CD14-positive monocyte (primary cell): Measurements from ENCODE around the gene TJAP1. TPM values are rescaled to one million over a fixed set of nuclear protein-coding genes. Genes with fewer than 3 reads are reported as not detected.

ENCODE experiments used
- DNase-seq, 3 donors: peaks; one replicate each; pipeline ENCODE4 v3.0.0-alpha.2; 2011 to 2022
- H2AFZ ChIP-seq: 2 replicates; pipeline ENCODE4 v1.6.0; 2012; ENCODE audit warnings: mild to moderate bottlenecking, low read depth, low read length, inconsistent platforms; ENCODE audit not compliant: insufficient read depth, poor library complexity, severe bottlenecking
- H3K27ac ChIP-seq, 2 donors: 1 replicate in 1 of 2; 2 replicates in 1 of 2; pipeline ENCODE4 v1.5.1; 2012 to 2013; ENCODE audit warnings: low read length in 2 of 2, control low read depth in 1 of 2, inconsistent platforms in 1 of 2, low read depth in 1 of 2, mild to moderate bottlenecking in 1 of 2
- H3K27me3 ChIP-seq, 2 donors: one replicate each; pipeline versions ENCODE4 v1.6.0 to v1.6.1; 2011 to 2013; ENCODE audit warnings: low read length in 2 of 2; ENCODE audit not compliant: control insufficient read depth in 2 of 2, insufficient read depth in 2 of 2
- H3K36me3 ChIP-seq, 2 donors: replicated peaks in 1 of 2; 1 replicate in 1 of 2; 2 replicates in 1 of 2; pipeline versions ENCODE4 v1.5.1 to v1.6.1; 2012 to 2013; ENCODE audit warnings: low read length in 2 of 2, control low read depth in 1 of 2, inconsistent platforms in 1 of 2, mild to moderate bottlenecking in 1 of 2; ENCODE audit not compliant: insufficient read depth in 2 of 2, control insufficient read depth in 1 of 2
- H3K4me1 ChIP-seq, 2 donors: 1 replicate in 1 of 2; 2 replicates in 1 of 2; pipeline versions ENCODE4 v1.5.1 to v1.6.1; 2012 to 2013; ENCODE audit warnings: low read length in 2 of 2, control low read depth in 1 of 2, inconsistent platforms in 1 of 2, mild to moderate bottlenecking in 1 of 2, moderate library complexity in 1 of 2; ENCODE audit not compliant: insufficient read depth in 2 of 2, control insufficient read depth in 1 of 2
- H3K4me2 ChIP-seq: replicated peaks from 2 replicates; pipeline ENCODE3; 2012; ENCODE audit warnings: low read length, moderate library complexity, mild to moderate bottlenecking; ENCODE audit not compliant: poor library complexity, severe bottlenecking; ENCODE audit errors: extremely low read depth
- H3K4me3 ChIP-seq, 3 experiments: fragments of 200-600 bp in 1 of 3; sonication (generic) in 1 of 3; replicated peaks in 1 of 3; 1 replicate in 2 of 3; 2 replicates in 1 of 3; pipeline ENCODE4 v1.5.1; 2011 to 2013; ENCODE audit warnings: low read length in 3 of 3, mild to moderate bottlenecking in 3 of 3, control low read depth in 2 of 3, low read depth in 2 of 3, inconsistent platforms in 1 of 3, moderate library complexity in 1 of 3
- H3K79me2 ChIP-seq: 2 replicates; pipeline ENCODE4 v1.6.0; 2012; ENCODE audit warnings: mild to moderate bottlenecking, control low read depth, inconsistent platforms, low read length, moderate library complexity; ENCODE audit not compliant: insufficient read depth
- H3K9ac ChIP-seq: 2 replicates; pipeline ENCODE4 v1.6.0; 2017; ENCODE audit warnings: low read length, mild to moderate bottlenecking; ENCODE audit not compliant: insufficient read depth, poor library complexity, severe bottlenecking
- H3K9me3 ChIP-seq, 2 donors: replicated peaks in 1 of 2; 1 replicate in 1 of 2; 2 replicates in 1 of 2; pipeline versions ENCODE4 v1.5.1 to v1.6.1; 2012 to 2013; ENCODE audit warnings: low read length in 2 of 2, control low read depth in 1 of 2; ENCODE audit not compliant: control insufficient read depth in 1 of 2, insufficient read depth in 1 of 2
- H4K20me1 ChIP-seq: 2 replicates; pipeline ENCODE4 v1.6.0; 2012; ENCODE audit warnings: mild to moderate bottlenecking, low read length, control low read depth, moderate library complexity; ENCODE audit not compliant: insufficient read depth
- H3K27ac Mint-ChIP-seq, 7 donors: one replicate each; pipeline ENCODE4 v1.8.0; 2020; ENCODE audit warnings: mild to moderate bottlenecking in 7 of 7, mixed read lengths in 7 of 7, moderate library complexity in 6 of 7, inconsistent platforms in 2 of 7
- H3K27me3 Mint-ChIP-seq, 3 donors: one replicate each; pipeline ENCODE4 v1.8.0; 2021 to 2022; ENCODE audit warnings: low read depth in 3 of 3, mild to moderate bottlenecking in 3 of 3, mixed read lengths in 3 of 3, moderate library complexity in 3 of 3, inconsistent platforms in 1 of 3
- H3K36me3 Mint-ChIP-seq, 2 donors: one replicate each; pipeline ENCODE4 v1.8.0; 2020; ENCODE audit warnings: mixed read lengths in 2 of 2, inconsistent platforms in 1 of 2, mild to moderate bottlenecking in 1 of 2
- H3K4me1 Mint-ChIP-seq: one replicate; pipeline ENCODE4 v1.8.0; 2020; ENCODE audit warnings: mild to moderate bottlenecking, mixed read lengths
- H3K4me3 Mint-ChIP-seq, 2 donors: one replicate each; pipeline ENCODE4 v1.8.0; 2020; ENCODE audit warnings: mild to moderate bottlenecking in 2 of 2, mixed read lengths in 2 of 2, moderate library complexity in 1 of 2
- H3K9me3 Mint-ChIP-seq, 7 donors: one replicate each; pipeline ENCODE4 v1.8.0; 2020 to 2022; ENCODE audit warnings: mixed read lengths in 7 of 7, mild to moderate bottlenecking in 6 of 7, moderate library complexity in 6 of 7, inconsistent platforms in 2 of 7
- WGBS: methylation state at CpG from one replicate; pipeline ENCODE4 v1.1.5; 2013; ENCODE audit warnings: missing lambda C conversion rate; ENCODE audit not compliant: insufficient coverage; 5-methylcytosine and 5-hydroxymethylcytosine counted together
- intact Hi-C, 2 donors: fragments of 100-400 bp; cut with micrococcal nuclease; formaldehyde crosslinking; loops; one replicate each; pipeline versions ENCODE4 v1.15.0 to v1.15.1; 2023
- polyA plus RNA-seq, 3 donors: library from polyadenylated mRNA; depleted of rRNA in 1 of 3; unstranded in 2 of 3; stranded (reverse) in 1 of 3; fragments of 300-500 nt in 2 of 3; fragments of >200 nt in 1 of 3; fragmentation: Illumina TruSeq in 2 of 3; gene quantifications; 1 replicate in 2 of 3; 2 replicates in 1 of 3; pipeline ENCODE4 v1.2.3, GENCODE V29; 2012 to 2021
- TF ChIP-seq, protein P1 (sequence below): fragments of 200-600 bp; IDR thresholded peaks from one replicate; pipeline ENCODE4 v1.8.0; 2022; ENCODE audit warnings: antibody characterized with exemption, mild to moderate bottlenecking

Gene TJAP1
- polyA plus RNA-seq, 3 donors, result 3.2 to 43.4 (median 3.2) TPM

DNA sequence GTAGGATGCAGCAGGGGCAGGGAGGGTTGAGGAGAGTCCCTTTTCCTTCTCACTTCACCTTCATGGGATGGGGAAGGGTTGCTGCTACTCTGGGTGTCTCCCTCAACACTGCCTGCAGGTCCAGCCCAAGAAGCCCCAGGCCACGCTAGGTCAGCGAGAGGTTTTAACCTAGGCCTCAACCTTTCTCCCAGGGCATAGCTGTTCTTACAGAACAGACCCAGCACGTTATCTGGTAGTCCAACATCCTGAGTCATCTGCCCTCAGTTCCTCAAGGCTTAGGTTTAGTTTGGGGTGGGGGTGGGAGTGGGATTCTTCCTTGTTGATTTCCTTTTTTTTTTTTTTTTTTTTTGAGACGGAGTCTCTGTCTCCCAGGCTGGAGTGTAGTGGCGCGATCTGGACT is 17.0 kb downstream of the TJAP1 start:
- no peak overlapping the region for H3K4me3 ChIP-seq
- intact Hi-C loops, result no loop called here
- no peaks in the 10 kb centered on the region for H3K9me3 Mint-ChIP-seq
- H4K20me1 ChIP-seq, result peaks cover 48% of the 10 kb centered on the region
- H3K27ac ChIP-seq, result no peak overlapping the region
- peaks cover 0 to 4% (median 0%) of the 10 kb centered on the region in 3 donors for H3K27me3 Mint-ChIP-seq
- no peak overlapping the region for H3K9ac ChIP-seq
- no peak overlapping the region for H3K27ac Mint-ChIP-seq
- H3K4me1 ChIP-seq, result no peaks in the 10 kb centered on the region
- no peak overlapping the region for H2AFZ ChIP-seq
- no peaks in the 10 kb centered on the region for H3K79me2 ChIP-seq
- H3K4me1 Mint-ChIP-seq, result peaks cover 8% of the 10 kb centered on the region
- H3K36me3 ChIP-seq, result peaks cover 32 to 71% of the 10 kb centered on the region in 2 donors
- H3K9me3 ChIP-seq, result no peaks in the 10 kb centered on the region
- TF ChIP-seq, protein P1, sequence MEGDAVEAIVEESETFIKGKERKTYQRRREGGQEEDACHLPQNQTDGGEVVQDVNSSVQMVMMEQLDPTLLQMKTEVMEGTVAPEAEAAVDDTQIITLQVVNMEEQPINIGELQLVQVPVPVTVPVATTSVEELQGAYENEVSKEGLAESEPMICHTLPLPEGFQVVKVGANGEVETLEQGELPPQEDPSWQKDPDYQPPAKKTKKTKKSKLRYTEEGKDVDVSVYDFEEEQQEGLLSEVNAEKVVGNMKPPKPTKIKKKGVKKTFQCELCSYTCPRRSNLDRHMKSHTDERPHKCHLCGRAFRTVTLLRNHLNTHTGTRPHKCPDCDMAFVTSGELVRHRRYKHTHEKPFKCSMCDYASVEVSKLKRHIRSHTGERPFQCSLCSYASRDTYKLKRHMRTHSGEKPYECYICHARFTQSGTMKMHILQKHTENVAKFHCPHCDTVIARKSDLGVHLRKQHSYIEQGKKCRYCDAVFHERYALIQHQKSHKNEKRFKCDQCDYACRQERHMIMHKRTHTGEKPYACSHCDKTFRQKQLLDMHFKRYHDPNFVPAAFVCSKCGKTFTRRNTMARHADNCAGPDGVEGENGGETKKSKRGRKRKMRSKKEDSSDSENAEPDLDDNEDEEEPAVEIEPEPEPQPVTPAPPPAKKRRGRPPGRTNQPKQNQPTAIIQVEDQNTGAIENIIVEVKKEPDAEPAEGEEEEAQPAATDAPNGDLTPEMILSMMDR, result no peak
- H3K4me2 ChIP-seq, result no peak overlapping the region
- DNase-seq, result no peak
- H3K4me3 Mint-ChIP-seq, result no peak overlapping the region
- no peaks in the 10 kb centered on the region for H3K27me3 ChIP-seq
- peaks cover 32 to 43% of the 10 kb centered on the region in 2 donors for H3K36me3 Mint-ChIP-seq
- WGBS, result 100% methylated on average over 2 of the region's 6 CpGs

DNA sequence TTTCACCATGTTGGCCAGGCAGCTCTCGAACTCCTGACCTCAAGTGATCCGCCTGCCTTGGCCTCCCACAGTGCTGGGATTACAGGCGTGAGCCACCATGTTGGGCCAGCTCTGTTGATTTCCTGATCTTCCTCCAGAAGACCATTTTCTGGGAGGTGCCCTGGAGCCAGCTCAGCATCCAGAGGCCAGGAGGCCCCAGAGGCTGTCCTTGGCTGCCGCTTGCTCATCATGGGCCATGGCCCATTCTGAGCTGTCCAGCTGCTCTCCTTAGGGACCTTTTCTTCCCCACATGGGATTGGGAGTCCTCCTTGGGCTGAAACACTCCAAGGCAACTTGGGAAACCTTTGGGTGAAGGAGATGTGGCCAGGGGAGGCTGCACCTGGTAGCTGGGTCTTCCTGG is 17.4 kb downstream of the TJAP1 start:
- H3K79me2 ChIP-seq, result no peaks in the 10 kb centered on the region
- peaks cover 36 to 45% of the 10 kb centered on the region in 2 donors for H3K36me3 Mint-ChIP-seq
- H3K27ac Mint-ChIP-seq, result peak overlapping the region in 3 of 7 donors; percentile 26 to 76 (median 63)
- H4K20me1 ChIP-seq, result peaks cover 44% of the 10 kb centered on the region
- no peak overlapping the region for H3K4me3 ChIP-seq
- no peak overlapping the region for H3K4me2 ChIP-seq
- peaks cover 32 to 71% of the 10 kb centered on the region in 2 donors for H3K36me3 ChIP-seq
- no peak overlapping the region for H3K4me3 Mint-ChIP-seq
- H3K27ac ChIP-seq, result no peak overlapping the region
- no peaks in the 10 kb centered on the region for H3K4me1 ChIP-seq
- TF ChIP-seq, protein P1, result no peak
- no peak overlapping the region for H2AFZ ChIP-seq
- peaks cover 8% of the 10 kb centered on the region for H3K4me1 Mint-ChIP-seq
- intact Hi-C loops, result no loop called here
- H3K27me3 ChIP-seq, result no peaks in the 10 kb centered on the region
- H3K9me3 Mint-ChIP-seq, result no peaks in the 10 kb centered on the region
- no peaks in the 10 kb centered on the region for H3K9me3 ChIP-seq
- H3K9ac ChIP-seq, result no peak overlapping the region
- H3K27me3 Mint-ChIP-seq, result peaks cover 0 to 4% (median 0%) of the 10 kb centered on the region in 3 donors
- no peak for DNase-seq
- 97% methylated on average over 4 of the region's 4 CpGs for WGBS
